GM21529 (cell line): ENCODE results near the gene ARHGEF7.
A peak's percentile ranks its signal among the peaks of the same experiment; 100 is the strongest.
"Not testable (repeated sequence)": the region's sequence is repeated elsewhere in the genome, so short reads cannot be mapped to it uniquely, and the experiment has no call there.

Experiments used
- ATAC-seq: cut with Tn5 transposase; IDR thresholded peaks from one replicate; pipeline ENCODE4 v1.9.1; 2021; ENCODE audit not compliant: unreplicated experiment

The ARHGEF7 gene

GRCh38 chr13:111168107-111168506 is 53.0 kb downstream of the ARHGEF7 start:
- no peak for ATAC-seq

GRCh38 chr13:111171112-111171511 is 56.0 kb downstream of the ARHGEF7 start:
- no peak for ATAC-seq

- no peak for ATAC-seq
These were observed 56.5 kb downstream of the ARHGEF7 start for GRCh38 chr13:111171629-111172028.

DNA sequence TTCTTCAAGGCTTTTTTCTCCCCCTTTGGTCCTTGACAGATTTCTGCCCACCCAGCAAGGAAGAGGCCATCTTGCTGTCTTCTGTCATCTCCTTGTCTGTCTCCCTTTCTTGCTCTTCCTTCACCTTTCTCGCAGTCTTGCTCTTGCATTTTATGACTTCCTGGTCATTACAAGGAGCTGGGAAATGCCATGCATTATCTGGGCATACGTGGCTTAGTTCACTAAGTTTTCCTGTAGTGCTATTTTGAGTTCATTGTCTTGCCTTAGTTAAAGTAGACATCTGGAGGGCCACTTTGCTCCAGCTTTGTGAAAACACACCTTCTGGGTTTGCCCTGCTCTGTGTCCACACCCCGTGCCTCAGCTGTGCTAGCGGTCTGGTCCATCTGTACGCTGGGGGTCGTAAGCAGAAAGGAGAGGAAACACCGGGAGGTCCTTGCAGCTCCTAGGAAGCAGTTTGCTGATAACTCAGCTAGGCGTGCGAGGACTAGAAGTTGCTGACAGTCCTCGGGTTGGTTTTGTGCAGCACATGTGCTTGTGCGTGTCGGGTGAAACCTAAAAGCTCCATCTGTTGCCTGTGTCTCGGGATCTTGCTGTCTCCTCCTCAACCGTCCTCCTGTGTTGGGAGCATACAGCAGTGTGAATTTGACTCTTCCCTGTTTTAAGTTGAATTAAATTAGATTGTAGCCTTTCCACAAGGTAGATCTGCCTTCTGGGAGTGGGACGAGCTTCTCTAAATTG is 59.4 kb downstream of the ARHGEF7 start:
- no peak for ATAC-seq

DNA sequence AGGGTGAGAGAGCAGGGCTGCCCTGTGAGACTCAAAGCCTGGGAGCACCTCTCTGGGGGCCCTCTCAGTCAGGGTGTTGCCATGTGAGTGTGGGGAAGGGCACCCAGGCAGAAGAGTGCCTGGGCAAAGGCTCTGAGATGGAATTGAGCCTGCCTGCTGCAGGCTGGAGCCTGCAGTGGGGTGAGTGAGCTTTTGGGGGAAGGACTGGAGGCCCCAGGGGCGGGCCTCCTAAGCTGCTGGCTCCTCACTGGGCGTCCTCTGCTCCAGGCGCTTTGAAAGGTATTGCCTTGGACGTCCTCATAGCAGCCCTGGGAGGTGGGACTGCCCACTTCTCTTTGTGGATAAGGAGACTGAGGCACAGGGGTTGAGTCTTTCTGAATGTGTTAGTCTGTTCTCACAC is 60.3 kb downstream of the ARHGEF7 start:
- no peak for ATAC-seq

GRCh38 chr13:111175935-111176334 is 60.8 kb downstream of the ARHGEF7 start:
- no peak for ATAC-seq

- no peak for ATAC-seq
These were observed 61.3 kb downstream of the ARHGEF7 start for GRCh38 chr13:111176421-111176820.

DNA sequence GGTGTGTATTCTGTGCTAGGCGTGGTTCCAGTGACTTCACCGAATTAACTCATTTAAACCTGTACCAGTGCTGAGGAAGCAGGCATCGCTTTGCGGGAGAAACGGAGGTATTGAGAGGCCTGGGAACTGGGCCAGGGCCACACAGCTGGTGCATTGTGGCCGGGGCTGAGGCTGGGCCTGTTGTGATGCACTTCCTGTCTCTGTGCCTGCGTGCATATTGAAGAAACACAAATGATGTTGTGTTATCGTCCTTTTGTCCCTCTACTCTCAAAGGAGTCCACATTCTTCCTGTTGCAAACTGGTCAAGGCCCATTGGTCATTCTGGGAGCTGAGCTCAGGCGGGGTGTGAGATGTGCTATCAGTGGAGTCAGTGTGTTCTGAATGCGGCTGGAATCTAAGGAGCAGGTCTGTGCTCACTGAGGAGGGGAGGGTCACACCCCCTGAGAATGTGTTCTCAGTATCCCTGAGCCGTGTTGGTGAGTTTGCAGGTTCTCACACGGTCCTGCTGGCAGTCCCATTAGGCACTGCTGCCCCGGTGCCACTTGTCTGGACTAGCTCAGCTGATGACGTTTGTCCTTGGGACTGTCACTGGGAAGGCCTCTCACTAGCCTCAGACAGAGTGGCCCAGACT is 62.1 kb downstream of the ARHGEF7 start:
- ATAC-seq, result no peak

- no peak for ATAC-seq
These were observed 62.8 kb downstream of the ARHGEF7 start for GRCh38 chr13:111177921-111178320.

DNA sequence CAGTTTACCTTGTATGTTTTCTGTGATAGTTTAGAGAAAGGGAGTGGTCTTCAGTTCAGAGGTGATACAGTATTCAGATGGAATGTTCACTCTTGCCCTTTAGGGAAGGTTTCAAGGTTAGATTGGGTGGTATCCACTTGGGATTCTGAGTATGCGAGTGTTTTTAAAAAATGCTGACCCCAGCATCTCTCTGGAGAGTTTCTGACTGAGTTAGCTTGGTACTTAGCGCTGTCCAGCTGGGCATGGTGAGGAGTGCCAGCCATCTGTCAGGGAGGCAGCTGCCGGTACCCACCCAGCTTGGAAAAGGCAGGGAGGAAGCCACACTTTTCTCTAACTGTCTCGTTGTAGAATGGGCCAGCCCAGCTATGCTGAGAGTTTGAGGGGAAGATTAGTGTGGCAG is 63.3 kb downstream of the ARHGEF7 start:
- no peak for ATAC-seq

- no peak for ATAC-seq
These were observed 65.0 kb downstream of the ARHGEF7 start for GRCh38 chr13:111179908-111180760.

DNA sequence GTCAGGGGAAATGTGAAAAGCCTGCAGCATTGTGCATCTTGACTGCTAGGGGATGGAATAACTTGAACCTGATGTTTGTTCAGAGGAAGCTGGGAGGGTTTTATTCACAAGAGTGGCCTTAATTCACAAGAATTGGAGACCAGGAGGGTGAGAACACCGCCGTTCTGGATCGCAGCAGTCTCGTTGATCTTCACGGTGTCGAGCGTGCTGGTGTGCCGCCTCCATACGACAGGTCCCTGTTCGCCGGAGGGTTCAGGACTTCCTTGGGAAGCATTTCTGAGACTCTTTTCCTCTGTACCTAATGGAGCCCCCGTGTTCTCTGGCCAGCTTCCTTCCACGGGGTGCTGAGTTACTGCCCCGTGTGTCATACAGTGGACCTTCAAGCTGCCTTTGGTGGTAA is 66.9 kb downstream of the ARHGEF7 start:
- no peak for ATAC-seq

DNA sequence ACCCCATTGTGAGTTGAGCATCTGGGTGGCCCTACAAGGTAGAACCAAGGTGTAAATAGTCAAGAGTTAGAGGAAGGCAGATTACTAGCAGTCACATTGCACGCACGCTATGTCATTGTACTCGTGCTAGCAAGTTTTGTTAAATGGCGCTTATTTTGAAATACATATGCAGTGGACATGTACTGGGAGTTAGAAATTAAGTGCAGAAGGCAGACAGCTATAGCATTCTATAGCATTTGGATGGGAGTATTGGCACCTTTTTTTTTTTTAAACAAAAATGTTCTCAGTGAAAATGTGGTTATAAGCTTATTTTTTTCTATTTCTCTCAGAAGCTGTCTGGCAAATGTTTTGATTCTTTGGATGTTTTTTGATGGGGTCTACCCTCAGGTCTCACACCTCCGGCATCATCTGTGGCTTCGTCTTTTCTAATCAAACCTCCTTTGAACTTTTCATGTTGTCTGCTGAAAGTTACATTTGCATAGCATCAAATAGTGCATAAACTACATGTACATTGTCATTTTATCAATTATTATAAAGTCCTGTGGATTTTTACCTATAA is 68.1 kb downstream of the ARHGEF7 start:
- ATAC-seq, result no peak

GRCh38 chr13:111183959-111184358 is 68.8 kb downstream of the ARHGEF7 start:
- ATAC-seq, result no peak

- peak; percentile 87 for ATAC-seq
These were observed 69.6 kb downstream of the ARHGEF7 start for GRCh38 chr13:111184458-111185401.

DNA sequence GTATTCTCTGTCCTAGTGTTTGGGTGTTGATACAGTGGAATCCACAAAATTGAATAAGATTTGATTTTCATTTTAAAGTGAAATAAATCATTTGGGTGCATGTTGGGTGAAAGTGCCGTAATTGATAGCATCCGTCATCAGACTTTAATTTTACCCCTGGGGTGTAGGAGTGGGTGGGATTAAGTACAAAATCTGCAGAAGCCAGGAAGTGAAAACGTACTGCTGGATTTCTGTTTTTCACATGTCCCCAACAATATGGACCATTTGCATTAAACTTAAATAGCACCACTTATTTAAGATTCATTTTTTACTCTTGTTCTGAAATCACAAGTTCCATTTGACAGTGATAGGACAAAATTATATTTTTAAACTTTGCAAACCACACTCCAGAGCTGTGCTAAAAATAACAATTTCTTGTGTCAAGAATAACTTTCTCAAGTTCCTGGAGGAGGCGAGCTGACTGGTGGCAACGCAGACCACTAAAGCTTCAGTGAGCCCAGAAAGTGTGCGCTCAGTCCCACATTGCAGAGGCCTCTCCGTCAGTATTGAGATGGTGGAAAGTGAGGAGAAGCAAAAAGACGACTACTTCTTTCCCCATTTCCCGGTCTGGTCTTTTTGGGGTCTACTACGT is 71.3 kb downstream of the ARHGEF7 start:
- no peak for ATAC-seq

DNA sequence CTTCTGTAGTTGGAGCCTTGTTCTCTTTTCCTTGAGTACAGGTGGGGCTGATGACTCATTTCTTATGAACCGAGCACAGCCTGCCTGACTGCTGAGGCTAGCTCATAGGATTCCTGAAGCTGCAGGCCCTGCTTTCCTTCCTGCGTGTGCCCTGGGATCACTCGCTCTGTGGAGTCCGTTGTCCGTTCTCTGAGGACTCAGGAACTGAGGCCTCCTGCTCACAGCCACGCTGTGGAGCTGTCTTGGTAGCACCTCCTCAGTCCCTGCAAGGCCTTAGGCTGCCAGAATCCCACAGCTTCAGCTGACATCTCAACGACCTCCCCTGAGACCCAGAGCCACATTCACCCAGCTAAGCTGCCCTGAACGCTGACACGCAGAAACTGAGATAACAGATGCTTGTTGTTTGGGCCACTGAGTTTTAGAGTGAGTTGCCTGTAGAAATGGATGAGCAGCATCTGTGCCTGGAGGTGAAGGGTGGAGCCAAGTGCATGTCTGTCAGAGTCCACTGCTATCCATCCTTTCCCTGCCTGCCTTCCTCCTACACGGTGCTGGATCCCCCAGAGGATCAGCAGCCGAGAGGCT is 72.9 kb downstream of the ARHGEF7 start:
- no peak for ATAC-seq

DNA sequence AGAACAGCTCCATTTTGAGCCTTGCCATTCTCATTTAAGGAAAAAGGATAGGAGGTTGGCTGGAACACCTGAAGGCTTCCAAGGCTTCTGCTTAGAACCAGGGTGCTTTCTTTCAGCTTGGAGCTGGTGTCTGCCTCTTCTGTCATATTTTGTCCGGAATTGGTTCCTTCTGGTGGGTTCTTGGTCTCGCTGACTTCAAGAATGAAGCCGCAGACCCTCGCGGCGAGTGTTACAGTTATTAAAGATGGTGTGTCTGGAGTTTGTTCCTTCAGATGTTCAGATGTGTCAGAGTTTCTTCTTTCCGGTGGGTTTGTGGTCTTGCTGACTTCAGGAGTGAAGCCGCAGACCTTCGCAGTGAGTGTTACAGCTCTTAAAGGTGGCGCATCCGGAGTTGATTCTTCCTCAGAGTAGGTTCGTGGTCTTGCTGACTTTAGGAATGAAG is 74.0 kb downstream of the ARHGEF7 start:
- ATAC-seq, result not testable (repeated sequence)

DNA sequence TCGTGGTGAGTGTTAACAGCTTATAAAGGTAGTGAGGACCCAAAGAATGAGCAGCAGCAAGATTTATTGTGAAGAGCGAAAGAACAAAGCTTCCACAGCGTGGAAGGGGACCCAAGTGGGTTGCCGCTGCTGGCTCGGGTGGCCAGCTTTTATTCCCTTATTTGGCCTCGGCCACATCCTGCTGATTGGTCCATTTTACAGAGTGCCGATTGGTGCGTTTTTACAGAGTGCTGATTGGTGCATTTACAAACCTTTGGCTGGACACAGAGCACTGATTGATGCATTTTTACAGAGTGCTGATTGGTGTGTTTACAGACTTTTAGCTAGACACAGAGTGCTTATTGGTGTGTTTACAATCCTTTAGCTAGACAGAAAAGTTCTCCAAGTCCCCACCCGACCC is 74.4 kb downstream of the ARHGEF7 start:
- not testable (repeated sequence) for ATAC-seq
